GM21423 (cell line): ENCODE results near the gene HIPK2.

Source experiments
- ATAC-seq: cut with Tn5 transposase; IDR thresholded peaks from one replicate; pipeline ENCODE4 v1.9.1; 2021; ENCODE audit warnings: mild to moderate bottlenecking, moderate library complexity; ENCODE audit not compliant: unreplicated experiment

The HIPK2 gene

GRCh38 chr7:139601176-139601575 lies 176.6 kb downstream of the HIPK2 start:
- ATAC-seq: no peak

- no peak for ATAC-seq
These were observed 177.5 kb downstream of the HIPK2 start for GRCh38 chr7:139600306-139600705.

GRCh38 chr7:139598642-139599041 lies 179.2 kb downstream of the HIPK2 start:
- no peak for ATAC-seq

GRCh38 chr7:139597028-139597427 lies 180.8 kb downstream of the HIPK2 start:
- ATAC-seq: no peak

DNA sequence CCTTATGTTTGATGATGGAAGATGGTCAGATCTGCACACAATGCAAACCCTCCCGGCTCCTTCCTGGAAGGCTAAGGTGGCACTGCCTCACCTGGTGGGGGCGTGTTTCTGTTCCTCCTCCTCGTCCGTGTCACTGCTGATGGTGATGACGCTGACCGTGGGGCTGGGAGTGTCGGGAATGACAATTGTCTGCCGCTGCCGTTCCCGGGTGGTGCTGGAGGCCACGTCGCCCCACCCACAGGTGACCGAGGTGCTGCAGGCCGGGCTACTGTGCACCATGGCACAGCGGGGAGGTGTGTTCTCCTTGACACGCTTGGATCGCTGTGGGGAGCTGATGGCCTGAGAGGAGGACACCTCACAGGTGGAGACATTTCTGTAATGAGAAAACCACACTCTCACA lies 181.2 kb downstream of the HIPK2 start:
- no peak for ATAC-seq

GRCh38 chr7:139595806-139596205 lies 182.0 kb downstream of the HIPK2 start:
- no peak for ATAC-seq

GRCh38 chr7:139594911-139595476 lies 182.8 kb downstream of the HIPK2 start:
- no peak for ATAC-seq

DNA sequence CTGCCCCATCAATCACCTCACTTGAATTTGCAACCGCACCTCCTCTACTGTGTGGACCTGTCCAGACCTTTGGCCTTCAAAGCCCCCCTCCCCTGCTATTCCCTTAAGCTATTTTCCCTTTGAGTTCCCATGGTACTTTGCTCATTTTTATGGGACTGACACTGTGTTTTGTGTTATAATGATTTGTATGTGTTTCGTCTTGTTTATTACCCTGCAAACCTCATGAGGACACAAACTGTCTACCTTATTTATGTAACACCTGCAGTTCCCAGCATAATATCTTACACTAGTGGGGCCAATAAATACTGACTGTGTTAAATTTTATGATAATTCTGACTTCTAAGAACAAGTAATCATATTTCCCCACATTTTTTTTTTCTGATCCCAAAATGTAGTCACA lies 183.7 kb downstream of the HIPK2 start:
- ATAC-seq: no peak

DNA sequence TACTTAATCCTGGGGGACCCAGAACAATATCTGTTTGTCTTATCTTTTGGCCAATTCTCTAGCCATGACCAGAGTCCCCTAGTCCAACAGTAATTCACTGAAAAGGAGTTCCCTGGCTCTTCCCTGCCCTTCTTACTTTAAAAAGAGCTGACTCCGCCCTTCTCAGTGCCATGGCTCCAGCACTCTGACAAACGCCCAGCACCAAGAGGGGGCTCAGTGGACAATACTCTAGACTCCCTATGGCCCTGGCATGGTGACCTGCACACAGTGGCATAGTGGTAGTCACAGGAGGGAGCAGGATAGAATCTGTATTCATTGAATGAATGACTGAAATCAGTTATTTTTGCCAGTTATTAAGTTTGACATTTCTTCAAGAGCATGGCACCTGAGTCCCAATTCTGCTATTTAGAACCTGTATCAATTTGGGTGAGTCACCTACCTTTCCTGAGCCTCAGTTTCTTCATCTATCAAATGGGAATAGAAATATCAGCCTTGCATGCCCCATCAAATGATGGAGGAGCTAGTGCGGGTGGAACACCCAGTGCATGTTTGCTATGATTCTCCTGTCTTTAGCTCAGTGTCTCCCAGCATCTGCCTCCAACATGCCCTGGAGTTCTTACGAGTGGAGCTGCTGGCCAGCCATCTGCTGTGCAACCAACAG lies 184.9 kb downstream of the HIPK2 start:
- no peak for ATAC-seq

GRCh38 chr7:139591550-139592195 lies 186.1 kb downstream of the HIPK2 start:
- ATAC-seq: no peak

DNA sequence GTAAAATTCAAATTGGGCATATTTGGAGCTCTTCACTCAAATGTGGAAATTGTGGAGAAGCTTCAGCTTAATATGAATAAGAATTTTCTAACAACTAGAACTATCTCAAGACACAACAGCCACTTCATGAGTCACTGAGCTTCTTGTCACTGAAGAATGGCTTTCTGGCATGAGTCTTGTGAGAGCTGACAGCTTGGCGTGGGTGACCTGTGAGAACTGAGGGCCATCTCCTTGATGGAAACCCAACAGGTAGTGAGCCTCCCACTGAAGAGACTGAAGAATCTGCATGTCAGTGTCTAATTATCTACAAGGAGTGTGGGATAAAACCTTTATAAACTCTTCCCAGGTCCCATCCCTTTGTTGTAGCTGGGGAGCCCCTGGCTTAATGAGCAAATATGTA lies 188.3 kb downstream of the HIPK2 start:
- ATAC-seq: no peak

DNA sequence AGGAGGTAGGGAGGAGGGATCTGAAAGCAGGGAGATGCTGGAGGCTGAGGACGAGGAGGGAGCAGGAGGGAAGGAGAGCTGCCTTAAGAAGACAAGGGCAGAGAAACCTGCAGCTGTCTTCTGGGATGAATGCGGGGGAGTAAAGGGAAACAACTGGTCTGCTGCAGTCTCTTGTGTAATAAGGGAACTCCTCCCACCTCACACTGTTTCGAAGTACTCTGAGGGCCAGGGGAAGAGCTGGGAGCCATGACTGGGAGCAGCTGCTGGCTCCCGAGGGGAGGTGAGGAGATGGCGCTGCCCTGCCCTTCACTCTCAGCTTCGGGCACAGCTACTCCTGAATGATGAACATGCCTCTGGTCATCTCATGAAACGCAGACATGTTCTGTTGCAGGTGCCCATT lies 189.2 kb downstream of the HIPK2 start:
- ATAC-seq: no peak

DNA sequence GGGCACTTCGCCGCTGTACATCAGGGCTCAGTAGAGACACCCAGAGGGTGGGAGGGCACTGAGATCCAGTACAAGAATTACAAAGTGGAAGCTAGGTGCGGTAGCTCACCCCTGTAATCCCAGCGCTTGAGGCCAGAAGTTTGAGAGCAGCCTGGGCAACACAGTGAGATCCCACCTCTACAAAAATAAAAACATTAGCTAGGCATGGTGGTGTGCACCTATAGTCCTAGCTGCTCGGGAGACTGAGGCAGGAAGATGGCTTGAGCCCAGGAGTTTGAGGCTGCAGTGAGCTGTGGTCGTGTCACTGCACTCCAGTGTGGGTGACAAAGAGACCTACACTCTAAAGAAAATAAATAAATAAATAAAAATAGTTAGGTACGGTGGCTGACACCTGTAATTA lies 190.3 kb downstream of the HIPK2 start:
- ATAC-seq: no peak

- ATAC-seq: no peak
These were observed 191.5 kb downstream of the HIPK2 start for GRCh38 chr7:139586286-139586685.

DNA sequence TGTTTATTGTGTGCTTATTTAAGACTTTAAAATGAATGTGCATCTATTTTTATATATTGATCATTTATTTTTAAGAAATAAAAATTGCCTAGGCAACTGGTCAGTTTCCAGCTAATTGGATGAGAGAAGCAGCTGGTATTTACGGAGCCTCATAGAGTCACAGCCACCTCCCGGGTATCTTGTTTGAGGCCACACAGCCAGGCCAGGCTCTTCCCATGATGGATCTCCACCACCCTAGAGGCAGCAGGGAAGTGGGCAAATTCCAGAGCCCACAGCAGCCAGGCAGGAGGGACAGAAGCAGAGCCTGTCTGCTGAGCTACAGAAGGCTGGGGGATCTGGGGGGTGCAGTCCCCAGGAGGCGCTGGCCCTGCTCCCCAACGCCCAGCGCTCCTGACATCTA lies 192.8 kb downstream of the HIPK2 start:
- no peak for ATAC-seq

GRCh38 chr7:139583826-139584553 lies 193.8 kb downstream of the HIPK2 start:
- no peak for ATAC-seq

DNA sequence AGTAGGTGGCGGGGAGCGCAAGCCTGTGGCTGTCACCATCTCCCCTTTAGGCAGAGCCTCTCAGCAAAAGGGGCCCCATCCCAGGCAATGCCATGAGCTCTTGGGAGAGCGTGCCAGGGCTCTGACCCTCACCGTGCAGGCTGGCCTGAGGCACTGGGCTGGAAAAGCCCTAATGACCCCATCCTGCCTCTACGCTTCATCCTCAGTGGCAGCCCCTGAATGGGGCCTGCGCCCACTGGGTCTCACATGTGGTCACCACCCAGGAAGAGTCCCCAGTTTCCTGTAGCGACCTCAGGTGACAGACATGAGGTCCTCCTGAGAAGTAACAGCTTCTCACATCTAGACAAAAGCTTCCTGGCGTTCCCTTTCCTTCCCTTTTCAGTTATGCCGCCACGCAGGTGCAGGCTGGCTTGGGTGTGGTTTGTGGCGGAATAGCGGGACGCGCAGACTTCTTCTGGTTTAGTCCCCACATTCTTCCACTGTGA lies 195.1 kb downstream of the HIPK2 start:
- ATAC-seq: no peak

DNA sequence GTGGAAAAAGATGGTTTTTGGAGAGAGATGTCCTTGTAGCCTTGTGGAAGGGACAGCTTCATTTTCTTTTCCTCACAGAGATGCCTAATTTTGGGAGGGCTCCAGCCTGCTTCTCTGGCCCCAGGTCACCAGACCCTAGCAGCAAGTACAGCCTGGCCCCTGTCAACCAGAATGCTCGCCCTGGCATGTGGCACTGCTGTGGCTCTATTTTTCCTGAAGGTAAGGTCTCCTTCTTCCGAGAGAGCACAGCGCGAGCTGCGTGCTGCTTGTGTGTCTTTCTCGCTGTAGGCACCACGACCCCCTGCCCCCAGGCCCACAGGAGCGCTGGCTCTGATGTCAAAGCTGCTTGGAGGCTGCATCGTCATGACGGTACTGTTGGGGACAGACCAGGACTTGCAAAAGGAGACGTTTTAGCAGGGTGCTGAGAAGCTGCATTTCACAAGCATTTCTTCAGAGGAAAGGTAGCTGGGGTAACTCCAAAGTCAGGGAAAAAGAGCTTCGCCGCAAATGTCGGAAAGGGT lies 195.6 kb downstream of the HIPK2 start:
- ATAC-seq: no peak

DNA sequence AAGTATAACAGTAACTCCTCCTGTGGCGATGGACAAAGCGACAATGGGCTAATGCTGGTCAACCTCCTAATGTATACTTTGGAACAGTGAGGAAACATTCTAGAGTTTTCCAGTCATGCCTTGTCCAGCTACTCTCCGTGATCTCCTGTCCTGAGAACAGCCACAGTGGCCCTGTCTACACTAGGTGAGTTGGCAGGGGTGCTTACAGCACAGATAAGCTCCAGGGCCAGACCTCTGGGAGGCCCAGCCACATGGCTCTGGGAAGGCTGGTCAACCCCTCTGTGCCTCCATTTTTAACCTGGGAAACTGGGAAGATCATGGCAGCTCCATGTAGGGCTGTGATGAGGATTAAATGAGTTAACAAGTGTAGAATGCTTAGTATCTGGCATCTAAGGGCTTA lies 197.4 kb downstream of the HIPK2 start:
- ATAC-seq: no peak

GRCh38 chr7:139576179-139576973 lies 201.4 kb downstream of the HIPK2 start:
- ATAC-seq: no peak

DNA sequence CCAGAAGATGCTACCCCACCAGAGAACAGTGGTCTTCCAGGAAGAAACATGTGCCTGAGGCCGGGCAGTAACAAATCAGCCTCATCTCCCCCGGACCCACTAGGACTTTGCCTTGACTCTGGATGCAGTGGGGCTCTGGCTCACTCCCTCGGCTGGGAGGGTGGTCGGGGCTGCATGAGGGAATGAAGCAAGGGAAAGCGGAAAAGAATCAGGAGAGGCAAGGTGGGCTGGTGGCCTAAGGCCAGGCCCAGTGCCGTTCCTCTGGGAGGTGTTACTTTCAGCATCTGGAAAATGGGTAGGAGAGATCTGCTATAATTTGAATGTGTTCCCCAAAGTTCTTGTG lies 202.5 kb downstream of the HIPK2 start:
- ATAC-seq: no peak
